ENCODE measurements around the gene DIP2C. TPM values are rescaled to one million over a fixed set of nuclear protein-coding genes. Genes with fewer than 3 reads are reported as not detected.
"Not testable (repeated sequence)": the region's sequence is repeated elsewhere in the genome, so short reads cannot be mapped to it uniquely, and the experiment has no call there.

DIP2C gene
- total RNA-seq, 4 donors from 2014 or later, result 8.4 to 22.7 (median 16.8) TPM

DNA sequence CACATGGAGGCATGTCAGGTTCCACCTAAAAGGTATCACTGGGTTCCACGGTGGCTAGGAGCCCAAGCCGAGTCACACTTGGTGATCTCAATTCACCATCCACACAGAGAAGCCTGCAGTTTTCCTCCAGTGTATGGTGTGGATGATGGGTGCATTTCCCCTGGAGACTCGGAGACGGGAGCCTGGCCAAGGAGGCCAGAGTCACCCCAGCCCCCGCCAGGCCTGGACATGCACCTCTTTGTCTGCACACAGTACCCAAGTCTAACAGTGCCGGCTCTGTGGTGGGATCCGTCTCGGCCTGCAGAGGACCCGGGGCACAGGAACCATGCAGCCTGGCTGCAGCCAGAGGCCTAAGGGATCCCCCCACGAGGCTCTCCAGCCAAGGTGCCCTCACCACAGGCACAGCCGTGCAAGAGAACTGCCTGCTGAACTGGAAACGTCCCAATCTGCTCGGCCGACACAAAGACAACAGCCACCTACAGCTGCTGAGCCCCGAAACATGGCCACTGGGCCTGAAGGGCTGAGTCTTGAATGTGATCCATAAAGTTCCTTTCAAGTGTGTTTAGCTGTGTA, 75.2 kb downstream of the DIP2C start:
- Histone ChIP-seq H3K4me1 (peaks cover 0 to 35% (median 0%) of the 10 kb centered on the region in 4 donors), H3K4me3 (no peak overlapping the region), H3K9me3 (no peaks in the 10 kb centered on the region), H3K27ac (no peak overlapping the region), H3K36me3 (no peaks in the 10 kb centered on the region), H3K27me3 (no peaks in the 10 kb centered on the region)
- TF ChIP-seq POLR2A (IDR thresholded peaks at IDR 0.05), result no peak
- TF ChIP-seq, protein P1, sequence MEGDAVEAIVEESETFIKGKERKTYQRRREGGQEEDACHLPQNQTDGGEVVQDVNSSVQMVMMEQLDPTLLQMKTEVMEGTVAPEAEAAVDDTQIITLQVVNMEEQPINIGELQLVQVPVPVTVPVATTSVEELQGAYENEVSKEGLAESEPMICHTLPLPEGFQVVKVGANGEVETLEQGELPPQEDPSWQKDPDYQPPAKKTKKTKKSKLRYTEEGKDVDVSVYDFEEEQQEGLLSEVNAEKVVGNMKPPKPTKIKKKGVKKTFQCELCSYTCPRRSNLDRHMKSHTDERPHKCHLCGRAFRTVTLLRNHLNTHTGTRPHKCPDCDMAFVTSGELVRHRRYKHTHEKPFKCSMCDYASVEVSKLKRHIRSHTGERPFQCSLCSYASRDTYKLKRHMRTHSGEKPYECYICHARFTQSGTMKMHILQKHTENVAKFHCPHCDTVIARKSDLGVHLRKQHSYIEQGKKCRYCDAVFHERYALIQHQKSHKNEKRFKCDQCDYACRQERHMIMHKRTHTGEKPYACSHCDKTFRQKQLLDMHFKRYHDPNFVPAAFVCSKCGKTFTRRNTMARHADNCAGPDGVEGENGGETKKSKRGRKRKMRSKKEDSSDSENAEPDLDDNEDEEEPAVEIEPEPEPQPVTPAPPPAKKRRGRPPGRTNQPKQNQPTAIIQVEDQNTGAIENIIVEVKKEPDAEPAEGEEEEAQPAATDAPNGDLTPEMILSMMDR (IDR thresholded peaks at IDR 0.05), result no peak
- no peak for DNase-seq

DNA sequence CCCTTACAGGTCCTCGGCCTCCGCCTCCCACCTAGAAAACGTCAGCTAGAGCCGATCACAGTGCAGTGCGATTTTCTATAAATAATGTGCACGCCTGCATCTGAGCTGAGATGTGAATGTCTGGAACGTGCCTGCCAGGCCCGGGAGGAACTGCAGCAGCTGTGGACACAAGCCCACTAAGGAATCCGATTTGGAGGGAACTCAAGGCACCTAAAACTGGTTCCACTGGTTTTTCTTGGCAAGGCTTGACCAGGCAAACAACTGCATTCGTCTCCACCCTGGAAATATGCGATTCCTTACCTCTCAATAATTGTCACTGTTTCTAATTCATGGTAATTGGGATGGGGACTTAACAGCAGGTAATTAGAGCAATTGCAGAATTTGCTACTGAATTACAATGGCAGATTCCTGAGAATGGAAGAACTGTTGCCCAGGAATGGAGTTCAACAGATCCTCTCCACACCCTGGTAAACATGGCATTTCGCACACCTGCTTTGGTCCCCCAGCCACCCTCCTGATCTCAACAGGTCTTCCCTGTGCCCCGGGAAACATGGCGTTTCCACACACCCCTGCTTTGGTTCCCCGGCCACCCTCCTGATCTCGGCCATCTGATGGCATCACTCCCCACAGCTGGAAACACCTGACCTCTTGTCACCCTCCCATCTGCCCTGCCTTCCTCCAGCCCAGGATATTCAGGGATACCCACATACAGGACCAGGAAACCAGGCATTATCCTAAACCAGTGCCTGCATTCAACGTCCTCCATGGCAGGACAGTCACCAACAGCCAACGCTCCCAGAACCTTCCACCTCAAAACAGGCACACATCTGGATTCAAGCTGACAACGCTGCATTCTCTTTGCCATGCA, 76.0 kb downstream of the DIP2C start:
- TF ChIP-seq, protein P1 (IDR thresholded peaks at IDR 0.05), result no peak
- H3K4me3 ChIP-seq, result no peak overlapping the region
- H3K4me1 ChIP-seq, result peaks cover 0 to 31% (median 0%) of the 10 kb centered on the region in 4 donors
- no peaks in the 10 kb centered on the region for H3K27me3 ChIP-seq
- no peaks in the 10 kb centered on the region for H3K9me3 ChIP-seq
- H3K27ac ChIP-seq, result no peak overlapping the region
- no peaks in the 10 kb centered on the region for H3K36me3 ChIP-seq
- no peak for DNase-seq

DNA sequence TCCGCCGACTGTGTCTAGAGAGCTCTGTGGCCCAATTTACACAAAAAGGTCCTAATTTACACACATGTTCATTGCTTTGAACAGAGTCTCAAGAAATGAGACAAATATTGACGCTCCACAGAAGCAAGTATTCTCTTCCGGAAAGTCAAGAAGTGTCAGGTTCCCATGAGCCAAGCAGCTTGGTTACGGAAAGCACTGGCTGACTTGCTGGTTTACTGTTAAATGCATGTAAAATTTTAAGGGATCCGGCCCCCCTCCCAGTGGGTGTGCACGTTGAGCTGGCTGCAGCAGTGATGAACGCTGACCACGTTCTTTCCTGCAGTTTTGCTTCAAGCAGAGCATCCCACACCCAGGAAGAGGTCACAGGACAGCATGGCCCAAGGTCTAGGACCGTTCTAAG, 76.8 kb downstream of the DIP2C start:
- Histone ChIP-seq H3K9me3 (no peaks in the 10 kb centered on the region), H3K4me3 (no peak overlapping the region), H3K27ac (no peak overlapping the region), H3K4me1 (peaks cover 0 to 27% (median 0%) of the 10 kb centered on the region in 4 donors), H3K27me3 (no peaks in the 10 kb centered on the region), H3K36me3 (no peaks in the 10 kb centered on the region)
- no peak for TF ChIP-seq POLR2A (IDR thresholded peaks at IDR 0.05)
- TF ChIP-seq, protein P1 (IDR thresholded peaks at IDR 0.05), result no peak
- no peak for DNase-seq

DNA sequence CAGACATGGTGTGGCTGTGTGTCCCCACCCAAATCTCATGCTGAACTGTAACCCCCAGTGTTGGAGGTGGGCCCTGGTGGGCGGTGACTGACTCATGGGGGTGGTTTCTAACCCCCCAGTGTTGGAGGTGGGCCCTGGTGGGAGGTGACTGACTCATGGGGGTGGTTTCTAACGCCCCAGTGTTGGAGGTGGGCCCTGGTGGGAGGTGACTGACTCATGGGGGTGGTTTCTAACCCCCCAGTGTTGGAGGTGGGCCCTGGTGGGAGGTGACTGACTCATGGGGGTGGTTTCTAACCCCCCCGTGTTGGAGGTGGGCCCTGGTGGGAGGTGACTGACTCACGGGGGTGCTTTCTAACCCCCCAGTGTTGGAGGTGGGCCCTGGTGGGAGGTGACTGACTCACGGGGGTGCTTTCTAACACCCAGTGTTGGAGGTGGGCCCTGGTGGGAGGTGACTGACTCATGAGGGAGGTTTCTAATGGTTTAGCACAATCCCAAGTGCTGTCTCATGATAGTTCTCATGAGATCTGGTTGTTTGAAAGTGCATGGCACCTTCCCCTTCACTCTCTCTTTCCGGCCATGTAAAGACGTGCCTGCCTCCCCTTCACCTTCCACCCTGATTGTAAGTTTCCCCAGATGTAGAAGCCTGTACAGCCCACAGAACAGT, 78.7 kb downstream of the DIP2C start:
- peak overlapping the region in 1 of 4 donors; percentile 31 for H3K27ac ChIP-seq
- not testable (repeated sequence) for H3K9me3 ChIP-seq, H3K4me3 ChIP-seq, H3K27me3 ChIP-seq, H3K36me3 ChIP-seq, DNase-seq
- H3K4me1 ChIP-seq, result peaks cover 0 to 27% (median 0%) of the 10 kb centered on the region in 4 donors

DNA sequence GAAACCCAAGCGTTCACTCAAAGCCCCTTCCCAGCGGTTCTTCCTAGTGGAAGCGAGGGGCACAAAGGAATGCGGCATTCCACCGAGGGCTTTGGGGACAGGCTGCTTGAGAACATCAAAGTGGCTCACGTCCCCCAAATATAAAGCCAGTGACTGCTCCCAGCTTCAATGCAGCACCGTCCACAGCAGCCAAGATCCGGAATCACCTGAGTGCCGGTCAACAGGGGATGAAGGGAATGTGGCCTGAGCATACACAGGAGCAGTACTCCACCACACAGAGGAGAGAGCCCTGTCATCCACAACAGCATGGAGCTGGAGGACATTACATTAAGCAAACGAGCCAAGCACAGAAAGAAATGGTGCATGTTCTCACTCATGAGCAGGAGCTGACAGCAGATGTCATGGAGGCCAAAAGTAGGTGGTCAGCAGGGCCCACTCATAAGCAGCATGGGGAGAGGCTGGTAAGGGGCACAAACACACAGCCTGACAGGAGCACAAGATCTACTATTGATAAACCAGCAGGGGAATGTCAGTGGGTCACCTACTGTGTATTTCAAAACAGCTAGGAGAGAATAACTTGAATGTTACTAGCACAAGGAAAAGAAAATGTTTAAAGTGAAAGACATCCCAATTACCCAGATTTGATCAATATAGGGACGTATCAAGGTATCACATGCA, 79.5 kb downstream of the DIP2C start:
- DNase-seq, result no peak
- H3K36me3 ChIP-seq, result no peaks in the 10 kb centered on the region
- TF ChIP-seq, protein P1 (IDR thresholded peaks at IDR 0.05), result no peak
- no peak for TF ChIP-seq POLR2A (IDR thresholded peaks at IDR 0.05)
- no peak overlapping the region for H3K4me3 ChIP-seq
- peak overlapping the region in 1 of 4 donors; percentile 31 for H3K27ac ChIP-seq
- no peaks in the 10 kb centered on the region for H3K27me3 ChIP-seq
- H3K9me3 ChIP-seq, result no peaks in the 10 kb centered on the region
- H3K4me1 ChIP-seq, result peaks cover 0 to 24% (median 0%) of the 10 kb centered on the region in 4 donors
